Testis (tissue), 2 donors: ENCODE measurements around the gene CEMIP.

Experiments used
- POLR2A ChIP-seq: fragments of 450-650 bp; IDR thresholded peaks from one replicate; pipeline ENCODE4 v1.6.1; 2017; ENCODE audit warnings: antibody characterized with exemption, mild to moderate bottlenecking, moderate library complexity
- TF ChIP-seq, protein P1 (sequence below), 3 experiments: fragments of 450-650 bp in 2 of 3; fragments of 200-600 bp in 1 of 3; sonication (generic) in 1 of 3; IDR thresholded peaks; one replicate each; pipeline ENCODE4 v1.5.1; 2016 to 2019; ENCODE audit warnings: antibody characterized with exemption in 3 of 3, mild to moderate bottlenecking in 2 of 3, moderate library complexity in 1 of 3

DNA sequence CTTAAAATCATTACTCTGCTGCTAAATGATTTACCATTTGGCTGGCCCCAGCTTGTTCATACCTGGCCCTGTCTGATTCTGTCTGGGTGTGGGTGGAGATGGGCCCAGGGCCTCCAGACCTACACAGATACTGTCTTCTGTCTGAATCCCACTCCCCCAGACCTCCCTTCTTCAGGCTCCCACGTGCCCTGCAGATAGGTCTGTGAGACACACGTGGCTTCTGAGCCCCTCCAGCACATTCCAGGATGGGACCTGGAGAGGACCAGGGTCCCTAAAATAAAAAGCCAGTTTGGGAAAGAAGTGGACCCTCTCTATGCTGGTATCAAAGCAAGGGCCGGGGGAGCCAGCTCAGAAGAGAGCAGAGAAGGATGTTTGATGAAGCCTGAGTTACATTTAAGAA is 14.6 kb upstream of the CEMIP start:
- TF ChIP-seq, protein P1, sequence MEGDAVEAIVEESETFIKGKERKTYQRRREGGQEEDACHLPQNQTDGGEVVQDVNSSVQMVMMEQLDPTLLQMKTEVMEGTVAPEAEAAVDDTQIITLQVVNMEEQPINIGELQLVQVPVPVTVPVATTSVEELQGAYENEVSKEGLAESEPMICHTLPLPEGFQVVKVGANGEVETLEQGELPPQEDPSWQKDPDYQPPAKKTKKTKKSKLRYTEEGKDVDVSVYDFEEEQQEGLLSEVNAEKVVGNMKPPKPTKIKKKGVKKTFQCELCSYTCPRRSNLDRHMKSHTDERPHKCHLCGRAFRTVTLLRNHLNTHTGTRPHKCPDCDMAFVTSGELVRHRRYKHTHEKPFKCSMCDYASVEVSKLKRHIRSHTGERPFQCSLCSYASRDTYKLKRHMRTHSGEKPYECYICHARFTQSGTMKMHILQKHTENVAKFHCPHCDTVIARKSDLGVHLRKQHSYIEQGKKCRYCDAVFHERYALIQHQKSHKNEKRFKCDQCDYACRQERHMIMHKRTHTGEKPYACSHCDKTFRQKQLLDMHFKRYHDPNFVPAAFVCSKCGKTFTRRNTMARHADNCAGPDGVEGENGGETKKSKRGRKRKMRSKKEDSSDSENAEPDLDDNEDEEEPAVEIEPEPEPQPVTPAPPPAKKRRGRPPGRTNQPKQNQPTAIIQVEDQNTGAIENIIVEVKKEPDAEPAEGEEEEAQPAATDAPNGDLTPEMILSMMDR (IDR thresholded peaks at IDR 0.05), result no peak
- no peak for TF ChIP-seq POLR2A
